HUDEP-2 (cell line): ENCODE data around the gene KRTAP12-2.
"Not testable (repeated sequence)": the region's sequence is repeated elsewhere in the genome, so short reads cannot be mapped to it uniquely, and the experiment has no call there.

Experiments used
- DNase-seq, 76 experiments: peaks; one replicate each; lab custom pipeline; 2025; ENCODE audit not compliant: unreplicated experiment in 76 of 76; lab: John Stamatoyannopoulos, UW

The KRTAP12-2 gene

GRCh38 chr21:44653656-44654575 lies 12.8 kb downstream of the KRTAP12-2 start:
- DNase-seq = no peak

DNA sequence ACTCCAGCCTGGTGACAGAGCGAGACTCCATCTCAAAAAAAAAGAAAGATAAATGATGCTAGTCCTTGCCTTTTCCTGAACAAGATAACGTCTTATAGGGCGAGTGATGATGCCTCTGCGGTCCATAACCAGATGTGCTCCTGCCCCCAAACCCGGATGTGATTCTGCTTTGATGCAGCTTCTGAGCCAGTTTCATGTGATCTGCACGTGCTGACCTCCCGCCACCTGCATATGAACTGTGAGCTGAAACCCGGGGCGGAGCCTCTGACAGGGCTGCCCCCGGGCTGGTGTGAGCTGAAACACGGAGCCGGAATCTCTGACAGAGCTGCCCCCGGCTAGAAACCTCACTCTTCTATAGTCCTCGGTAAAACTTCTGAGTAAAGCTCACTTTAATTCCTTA lies 13.6 kb downstream of the KRTAP12-2 start:
- no peak for DNase-seq

DNA sequence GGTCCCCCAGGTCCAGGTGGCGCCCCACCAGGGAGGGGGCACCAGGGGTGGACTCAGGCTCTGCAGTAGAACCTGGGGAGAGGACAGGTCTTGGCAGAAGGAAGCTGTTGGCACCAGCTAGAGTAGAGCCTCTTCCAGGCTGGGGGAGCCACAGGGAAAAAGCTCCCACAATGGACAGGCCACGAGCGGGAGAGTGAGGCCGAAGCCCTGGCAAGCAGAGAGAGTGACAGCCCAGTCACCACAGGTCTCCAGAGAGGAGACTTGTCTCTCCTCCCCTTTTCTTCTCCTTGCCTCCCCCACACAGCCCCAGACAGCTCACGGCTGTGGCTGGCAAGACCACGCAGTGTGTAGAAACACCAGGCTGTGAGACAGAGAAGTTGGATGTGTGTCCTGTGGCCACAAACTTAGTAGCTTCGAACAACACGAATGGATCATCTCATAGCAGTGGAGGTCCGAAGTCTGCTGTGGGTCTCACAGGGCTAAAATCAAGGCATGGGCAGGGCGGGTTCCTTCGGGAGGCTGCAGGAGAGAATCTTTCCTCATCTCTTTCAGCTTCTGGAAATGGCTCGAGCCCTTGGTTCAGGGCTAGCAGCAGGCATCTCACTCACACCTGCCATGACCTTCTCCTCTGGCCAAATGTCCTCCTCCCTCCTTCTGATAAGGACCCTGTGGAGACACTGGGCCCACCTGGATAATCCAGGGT lies 15.6 kb downstream of the KRTAP12-2 start:
- no peak for DNase-seq

GRCh38 chr21:44650265-44650972 lies 16.3 kb downstream of the KRTAP12-2 start:
- DNase-seq = no peak

DNA sequence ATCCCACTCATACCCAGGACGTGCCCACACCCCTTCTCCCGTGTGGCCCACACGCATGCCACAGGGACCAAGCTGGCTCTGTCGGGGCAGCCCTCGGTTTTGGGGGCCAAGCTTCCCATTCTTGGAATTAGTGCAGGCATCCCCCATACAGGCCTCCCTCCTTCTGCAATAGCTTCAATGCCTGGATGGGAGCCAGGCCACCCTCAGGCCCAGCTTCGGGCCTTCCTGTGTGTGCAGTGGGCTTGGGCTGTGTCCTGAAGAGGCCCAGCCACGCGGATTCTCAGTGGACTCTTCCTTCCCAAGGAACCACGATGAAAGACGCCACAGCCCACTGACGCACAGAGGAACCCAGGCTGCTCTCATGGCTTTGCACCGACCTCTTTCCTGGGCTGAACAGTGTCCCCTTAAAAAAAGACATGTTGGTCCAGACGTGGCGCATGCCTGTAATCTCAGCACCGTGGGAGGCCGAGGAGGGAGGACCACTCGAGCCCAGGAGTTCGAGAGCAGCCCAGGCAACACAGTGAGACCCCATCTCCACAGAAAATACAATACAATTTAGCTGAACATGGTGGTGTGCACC lies 17.1 kb downstream of the KRTAP12-2 start:
- no peak for DNase-seq

DNA sequence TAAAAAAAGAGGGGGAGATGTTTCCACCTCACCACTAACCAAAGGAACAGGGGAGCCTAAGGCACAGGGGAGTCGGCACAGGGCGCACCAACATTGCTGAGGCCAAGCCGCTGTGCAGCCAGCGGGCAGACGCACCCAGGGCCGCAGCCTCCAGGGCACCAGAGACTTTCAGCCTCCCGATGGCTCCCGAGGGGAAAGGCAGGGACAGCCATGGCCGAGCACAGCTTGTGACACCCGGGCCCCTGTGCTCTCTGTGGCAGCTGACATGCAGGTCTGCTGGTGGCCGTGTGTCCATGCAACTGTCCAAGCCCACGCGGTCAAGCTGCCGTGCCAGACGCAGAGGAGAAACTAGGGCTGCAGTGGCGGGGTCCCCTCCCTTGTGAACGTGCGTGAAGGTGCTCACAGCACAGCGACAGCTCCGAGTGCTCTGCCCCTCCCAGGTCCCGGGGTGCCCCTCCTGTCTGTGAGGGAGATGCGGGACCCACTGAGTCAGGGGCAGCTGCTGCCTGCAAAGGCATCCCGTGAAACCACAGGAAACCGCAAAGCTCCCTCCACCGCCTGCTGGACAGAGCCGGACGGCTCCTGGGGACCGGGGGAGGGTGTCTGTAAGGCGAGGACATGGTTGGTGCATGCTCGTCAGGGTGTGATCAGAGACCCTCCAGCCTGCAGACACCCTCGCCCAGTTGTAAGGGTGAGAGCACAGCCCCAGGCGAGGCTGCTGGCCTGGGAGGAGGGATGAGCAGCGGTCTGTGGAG lies 18.0 kb downstream of the KRTAP12-2 start:
- DNase-seq = no peak

- no peak for DNase-seq
Measured at GRCh38 chr21:44647222-44647552, 19.5 kb downstream of the KRTAP12-2 start.

- DNase-seq = not testable (repeated sequence)
Measured at GRCh38 chr21:44646366-44647221, 20.1 kb downstream of the KRTAP12-2 start, which contains the start of gene KRTAP10-11. TSS of gene KRTAP10-11 (plus strand) at chr21:44646414. CDS start at chr21:44646459, 45 bp downstream.

DNA sequence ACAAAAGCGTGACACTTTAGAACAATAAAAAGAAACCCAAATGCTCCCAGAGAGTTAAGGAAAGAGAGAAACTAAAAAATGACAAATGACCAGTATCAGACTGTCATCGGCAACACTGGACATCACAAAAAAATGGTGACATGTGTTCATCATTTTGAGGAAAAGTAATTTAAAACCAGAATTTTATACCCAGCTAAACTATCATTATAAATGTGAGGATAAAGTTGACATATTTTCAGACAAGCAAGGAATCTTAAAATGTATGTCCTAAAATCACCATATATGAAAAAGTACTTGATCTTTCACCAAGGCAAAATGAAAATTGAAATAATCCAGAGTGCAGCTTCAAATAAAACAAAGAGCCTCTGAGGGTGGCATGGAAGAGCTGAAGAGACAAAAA lies 21.8 kb downstream of the KRTAP12-2 start:
- no peak for DNase-seq

GRCh38 chr21:44643741-44644310 lies 22.9 kb downstream of the KRTAP12-2 start:
- DNase-seq = no peak

DNA sequence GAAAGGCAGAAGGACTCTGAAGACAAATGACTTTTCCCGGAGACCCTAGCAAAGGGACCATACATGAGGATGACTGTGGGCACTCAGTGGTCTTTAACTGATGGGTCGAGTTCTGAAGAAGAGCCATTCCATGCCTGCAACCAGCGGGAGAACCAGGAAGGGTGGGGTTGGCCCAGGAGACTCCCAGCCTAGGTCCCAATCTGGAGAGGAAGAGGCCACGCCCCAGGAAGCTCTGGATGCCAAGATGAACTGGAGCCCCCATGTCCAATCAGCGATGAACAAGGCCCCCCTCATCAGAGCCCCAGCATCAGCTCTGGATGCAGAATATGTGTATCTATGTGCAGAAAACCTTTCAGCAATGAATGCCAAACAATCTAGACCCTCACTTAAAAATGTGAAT lies 26.0 kb downstream of the KRTAP12-2 start:
- no peak for DNase-seq

DNA sequence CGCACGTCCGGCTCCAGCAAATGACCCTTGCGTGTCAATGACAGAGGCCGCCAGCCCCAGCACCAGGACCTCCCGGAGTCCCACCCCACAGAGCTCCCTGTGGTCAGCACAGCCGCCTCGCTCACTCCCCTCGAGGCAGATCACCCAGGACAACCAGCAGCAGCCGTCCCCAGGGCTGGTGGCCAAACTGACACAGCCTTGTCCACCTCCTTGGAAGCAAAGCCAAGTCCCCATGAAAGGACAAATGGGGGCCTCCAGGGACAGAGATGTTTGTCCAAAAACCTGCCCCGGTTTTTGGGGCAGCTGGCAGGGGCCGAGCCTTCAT lies 27.4 kb downstream of the KRTAP12-2 start:
- DNase-seq = no peak

- not testable (repeated sequence) for DNase-seq
Measured at GRCh38 chr21:44638506-44639330, 28.0 kb downstream of the KRTAP12-2 start.

- DNase-seq = not testable (repeated sequence)
Measured at GRCh38 chr21:44637851-44638348, 28.8 kb downstream of the KRTAP12-2 start.

DNA sequence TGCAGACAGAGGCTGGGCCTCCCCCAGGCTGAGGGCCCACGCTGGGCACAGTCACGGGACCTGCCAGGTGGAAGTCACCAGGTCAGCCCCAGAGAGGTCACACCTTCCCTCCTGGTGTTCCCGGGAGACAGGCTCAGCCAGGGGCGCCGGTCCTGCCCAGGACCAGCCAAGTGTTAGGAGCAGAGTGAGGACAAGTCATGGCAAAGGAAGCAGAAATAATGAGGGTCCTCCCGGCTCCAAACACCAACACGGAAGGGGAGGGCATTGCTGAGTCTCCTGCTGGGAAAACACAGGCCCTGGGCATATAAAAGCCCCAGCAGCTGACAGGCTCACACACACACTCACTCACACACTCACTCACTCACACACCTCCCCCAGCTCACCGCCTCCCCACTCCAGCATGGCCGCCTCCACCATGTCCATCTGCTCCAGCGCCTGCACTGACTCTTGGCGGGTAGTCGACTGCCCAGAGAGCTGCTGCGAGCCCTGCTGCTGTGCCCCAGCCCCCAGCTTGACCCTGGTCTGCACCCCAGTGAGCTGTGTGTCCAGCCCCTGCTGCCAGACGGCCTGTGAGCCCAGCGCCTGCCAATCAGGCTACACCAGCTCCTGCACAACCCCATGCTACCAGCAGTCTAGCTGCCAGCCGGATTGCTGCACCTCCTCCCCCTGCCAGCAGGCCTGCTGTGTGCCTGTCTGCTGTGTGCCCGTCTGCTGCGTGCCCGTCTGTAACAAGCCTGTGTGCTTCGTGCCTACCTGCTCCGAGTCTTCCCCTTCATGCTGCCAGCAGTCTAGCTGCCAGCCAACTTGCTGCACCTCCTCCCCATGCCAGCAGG lies 29.5 kb downstream of the KRTAP12-2 start, which contains the start of gene KRTAP10-10:
TSS of gene KRTAP10-10 (plus strand) at position 339 of the 833 bp plus-strand sequence. CDS start at position 401, 62 bp downstream.
- no peak for DNase-seq

- no peak for DNase-seq
Measured at GRCh38 chr21:44636209-44637017, 30.3 kb downstream of the KRTAP12-2 start.
